ENCODE results near the gene PILRA.

The PILRA gene

GRCh38 chr7:100413889-100414288, 40.6 kb downstream of the PILRA start:
- DNase-seq (ENCODE audit: low spot score) = no peak
- no peak for TF ChIP-seq CTCF (IDR thresholded peaks at IDR 0.05; ENCODE audit: borderline replicate concordance, control extremely low read depth, extremely low read depth, insufficient read depth, missing control alignments)
- in situ Hi-C loops (cut with MboI; ENCODE audit: low sequenced_read_pairs, unreplicated experiment) = no loop called here

GRCh38 chr7:100415448-100415847, 42.2 kb downstream of the PILRA start:
- in situ Hi-C loops (cut with MboI; ENCODE audit: low sequenced_read_pairs, unreplicated experiment) = no loop called here
- no peak for DNase-seq (ENCODE audit: low spot score)
- no peak for TF ChIP-seq CTCF (IDR thresholded peaks at IDR 0.05; ENCODE audit: borderline replicate concordance, control extremely low read depth, extremely low read depth, insufficient read depth, missing control alignments)

- DNase-seq (ENCODE audit: low spot score) = no peak
- TF ChIP-seq CTCF (IDR thresholded peaks at IDR 0.05; ENCODE audit: borderline replicate concordance, control extremely low read depth, extremely low read depth, insufficient read depth, missing control alignments) = no peak
- in situ Hi-C loops (cut with MboI; ENCODE audit: low sequenced_read_pairs, unreplicated experiment) = no loop called here
Measured at GRCh38 chr7:100418930-100419659, 45.8 kb downstream of the PILRA start.

GRCh38 chr7:100419660-100420226, 46.5 kb downstream of the PILRA start:
- no peak for TF ChIP-seq CTCF (IDR thresholded peaks at IDR 0.05; ENCODE audit: borderline replicate concordance, control extremely low read depth, extremely low read depth, insufficient read depth, missing control alignments)
- in situ Hi-C loops (cut with MboI; ENCODE audit: low sequenced_read_pairs, unreplicated experiment) = no loop called here
- no peak for DNase-seq (ENCODE audit: low spot score)

GRCh38 chr7:100423315-100423714, 50.0 kb downstream of the PILRA start:
- no peak for TF ChIP-seq CTCF (IDR thresholded peaks at IDR 0.05; ENCODE audit: borderline replicate concordance, control extremely low read depth, extremely low read depth, insufficient read depth, missing control alignments)
- in situ Hi-C loops (cut with MboI; ENCODE audit: low sequenced_read_pairs, unreplicated experiment) = no loop called here
- peak; percentile 37 for DNase-seq (ENCODE audit: low spot score)

GRCh38 chr7:100425347-100425746, 52.1 kb downstream of the PILRA start:
- no peak for TF ChIP-seq CTCF (IDR thresholded peaks at IDR 0.05; ENCODE audit: borderline replicate concordance, control extremely low read depth, extremely low read depth, insufficient read depth, missing control alignments)
- DNase-seq (ENCODE audit: low spot score) = no peak
- in situ Hi-C loops (cut with MboI; ENCODE audit: low sequenced_read_pairs, unreplicated experiment) = no loop called here
